ENCODE data around the gene PRDM16. TPM values are rescaled to one million over a fixed set of nuclear protein-coding genes. Genes with fewer than 3 reads are reported as not detected.

Gene PRDM16
- total RNA-seq, 1 donor from 2014 or later, result 17.7 TPM

DNA sequence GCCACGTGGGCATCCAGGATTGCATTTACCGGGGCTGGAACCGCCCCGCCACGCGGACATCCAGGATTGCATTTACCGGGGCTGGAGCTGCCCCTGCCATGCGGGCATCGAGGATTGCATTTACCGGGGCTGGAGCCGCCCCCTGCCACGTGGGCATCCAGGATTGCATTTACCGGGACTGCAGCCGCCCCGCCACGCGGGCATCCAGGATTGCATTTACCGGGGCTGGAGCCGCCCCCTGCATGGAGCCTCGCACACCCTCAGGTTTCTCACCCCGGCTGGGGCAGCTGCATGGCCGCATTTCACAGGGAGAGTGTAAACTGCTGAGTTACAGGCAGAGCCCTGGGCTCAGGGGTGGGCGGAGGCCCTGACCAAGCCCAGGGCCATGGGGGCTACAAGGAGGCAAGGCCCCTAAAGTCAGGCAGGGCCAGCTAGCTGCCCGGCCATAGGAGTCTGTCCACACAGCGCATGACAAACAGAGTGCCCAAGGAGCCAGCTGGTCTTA is 218.7 kb downstream of the PRDM16 start:
- ATAC-seq (no peak), DNase-seq (no peak)
- intact Hi-C loops (cut with micrococcal nuclease), result no loop called here

DNA sequence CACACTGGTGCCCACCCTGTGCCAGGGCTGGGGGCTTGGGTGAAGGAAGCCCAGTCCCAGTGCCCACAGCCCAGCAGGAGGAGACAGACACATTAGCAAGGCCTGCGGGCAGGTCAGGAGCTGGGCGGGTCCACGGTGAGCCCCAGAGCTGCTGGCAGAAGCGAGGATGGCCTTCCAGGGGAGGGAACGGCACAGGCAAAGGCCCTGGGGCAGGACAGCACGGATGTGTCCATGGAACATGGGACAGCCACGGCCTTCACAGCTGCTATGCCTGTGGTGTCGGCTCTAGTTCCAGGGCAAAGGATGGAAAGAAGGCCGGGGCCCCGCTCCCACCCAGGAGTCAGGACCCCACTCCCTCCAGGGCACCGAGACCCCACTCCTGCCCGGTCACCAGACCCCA is 220.5 kb downstream of the PRDM16 start:
- DNase-seq (no peak), ATAC-seq (no peak)
- intact Hi-C loops (cut with micrococcal nuclease), result no loop called here

DNA sequence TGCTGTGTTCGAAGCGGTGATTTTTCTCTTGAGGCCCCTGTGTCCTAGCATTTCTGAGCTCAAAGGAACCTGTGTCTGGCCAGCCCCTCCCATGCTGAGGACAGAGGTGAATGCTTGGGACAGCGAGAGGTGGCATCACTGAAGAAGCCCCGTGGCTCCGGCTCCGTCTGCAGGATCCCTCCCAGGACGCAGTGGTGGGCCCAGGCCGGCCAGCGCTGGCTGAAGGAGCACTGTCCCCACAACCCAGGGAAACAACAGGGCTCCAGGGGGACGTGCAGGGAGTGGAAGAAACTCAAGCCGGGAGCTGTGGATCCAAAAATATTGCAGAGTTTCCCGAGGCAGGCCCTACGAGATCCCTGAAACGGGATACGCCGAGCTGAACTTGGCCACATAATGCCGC is 221.4 kb downstream of the PRDM16 start:
- DNase-seq (no peak), ATAC-seq (no peak)
- intact Hi-C loops (cut with micrococcal nuclease), result no loop called here

- intact Hi-C loops (cut with micrococcal nuclease), result no loop called here
- ATAC-seq (no peak), DNase-seq (no peak)
These were observed 221.9 kb downstream of the PRDM16 start for GRCh38 chr1:3290915-3291314.

DNA sequence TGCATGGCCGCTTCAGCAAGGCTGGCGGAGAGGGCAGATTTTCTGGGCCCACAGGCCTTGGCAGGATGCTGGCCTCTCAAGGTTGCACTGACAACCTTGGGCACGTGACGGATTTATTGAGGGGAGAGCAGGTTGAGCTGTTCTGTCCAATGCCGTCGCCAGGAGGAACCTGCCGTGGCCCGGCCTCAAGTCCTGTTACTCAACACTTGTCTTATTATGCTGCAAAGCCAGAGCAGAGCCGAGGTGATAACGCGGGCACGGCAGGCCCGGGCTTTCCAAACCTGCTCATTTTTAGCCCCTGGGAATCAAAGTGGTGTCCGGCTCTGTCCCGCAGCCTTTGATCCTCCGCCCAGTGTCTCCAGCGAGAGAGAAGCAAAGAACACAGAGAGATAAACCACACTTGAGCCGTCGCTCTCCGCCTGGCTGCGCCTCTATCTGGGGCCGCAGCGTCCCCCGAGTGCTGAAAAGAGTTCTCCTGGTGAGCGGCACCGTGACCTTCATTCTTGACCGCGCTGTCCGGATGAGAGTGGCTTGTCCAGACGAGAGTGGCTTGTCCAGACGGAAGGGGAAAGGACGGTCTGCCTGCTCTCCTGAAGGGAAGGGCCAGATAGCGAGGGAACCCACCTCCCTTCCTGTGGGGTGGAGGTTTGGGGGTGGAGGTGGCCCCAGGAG is 223.2 kb downstream of the PRDM16 start:
- intact Hi-C loops (cut with micrococcal nuclease), result no loop called here
- DNase-seq, result peak; percentile 83
- ATAC-seq, result peak; percentile 88

DNA sequence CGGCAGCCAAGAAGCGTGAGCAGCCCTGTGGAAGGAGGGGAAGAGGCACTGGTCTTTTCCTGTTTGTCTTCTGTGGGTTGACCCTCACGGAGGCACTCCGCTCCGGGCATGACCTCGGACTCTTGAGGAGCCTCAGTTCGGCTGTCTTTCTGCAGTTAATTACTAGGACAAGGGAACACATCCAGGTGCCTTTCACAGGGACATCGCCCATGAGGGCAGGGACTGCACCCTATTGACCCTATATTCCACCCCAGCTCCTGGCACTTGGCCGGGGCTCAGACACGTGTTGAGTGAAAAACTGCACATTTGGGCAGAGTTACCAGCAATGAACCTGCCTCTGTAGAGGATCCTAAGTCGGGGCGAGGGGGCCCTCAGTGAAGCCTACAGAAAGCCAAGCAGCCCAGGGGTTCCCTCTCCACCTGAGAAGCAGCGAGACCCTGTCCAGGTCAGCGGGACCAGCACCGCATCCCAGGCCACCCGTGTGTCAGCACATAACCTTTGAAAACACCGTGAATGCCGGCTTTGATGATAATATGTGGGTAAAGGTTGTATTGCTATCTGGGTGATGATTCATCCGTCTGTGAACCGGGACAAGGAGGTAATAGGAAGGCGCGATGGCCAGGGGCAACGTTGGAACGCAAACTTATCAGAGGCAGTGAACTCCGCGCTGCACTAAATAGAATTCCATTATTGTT is 224.0 kb downstream of the PRDM16 start:
- intact Hi-C loops (cut with micrococcal nuclease), result no loop called here
- no peak for DNase-seq
- no peak for ATAC-seq

DNA sequence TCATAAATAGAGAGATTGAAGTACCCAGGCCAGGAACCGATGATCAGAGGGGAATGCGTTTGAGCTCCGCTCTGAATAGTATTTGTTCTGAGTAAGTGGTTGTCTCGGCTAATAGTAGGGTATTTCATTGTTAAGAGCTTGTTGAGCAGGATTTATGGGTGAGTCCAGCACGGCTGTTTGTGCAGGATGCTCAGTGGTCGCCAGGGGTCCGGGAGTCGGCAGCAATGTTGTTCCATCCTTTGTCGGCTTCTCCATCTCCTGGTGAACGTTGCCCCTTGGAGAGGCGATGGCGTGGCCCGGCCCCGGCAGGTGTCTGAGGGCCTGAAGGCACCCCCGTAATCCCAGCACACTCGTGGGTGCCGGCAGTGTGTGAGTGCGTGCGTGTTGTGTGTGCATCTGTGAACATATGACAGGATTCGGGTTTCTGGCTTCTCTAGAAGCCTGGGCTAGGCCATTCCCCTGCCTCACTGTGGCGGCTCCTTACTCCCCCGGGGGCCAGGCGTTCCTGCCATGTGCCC is 224.6 kb downstream of the PRDM16 start:
- peak; percentile 16 for DNase-seq
- intact Hi-C loops (cut with micrococcal nuclease), result no loop called here
- no peak for ATAC-seq

- intact Hi-C loops (cut with micrococcal nuclease), result no loop called here
- no peak for ATAC-seq
- DNase-seq, result peak; percentile 22
These were observed 225.4 kb downstream of the PRDM16 start for GRCh38 chr1:3294450-3294849.

- ATAC-seq (no peak), DNase-seq (peak; percentile 10)
- intact Hi-C loops (cut with micrococcal nuclease), result no loop called here
These were observed 226.8 kb downstream of the PRDM16 start for GRCh38 chr1:3295846-3296245.

GRCh38 chr1:3296326-3296725 is 227.3 kb downstream of the PRDM16 start:
- ATAC-seq (no peak), DNase-seq (peak; percentile 39)
- intact Hi-C loops (cut with micrococcal nuclease), result no loop called here

DNA sequence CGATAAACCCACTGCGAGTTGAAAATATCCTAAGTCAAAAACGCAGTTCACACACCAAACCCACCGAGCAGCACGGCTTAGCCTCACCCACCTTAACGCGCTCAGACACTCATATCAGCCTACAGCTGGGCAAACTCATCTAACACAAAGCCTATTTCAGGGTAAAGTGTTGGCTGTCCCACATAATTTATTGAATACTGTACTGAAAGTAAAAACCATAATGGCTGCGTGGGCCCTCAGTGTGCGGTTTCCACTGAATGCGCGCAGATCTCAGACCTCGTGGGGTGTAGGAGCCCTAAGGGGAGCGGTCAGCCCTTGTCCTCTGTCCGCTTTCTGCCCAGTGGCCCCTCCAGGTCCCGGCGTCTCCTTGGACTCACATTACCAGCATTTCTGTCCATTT is 227.8 kb downstream of the PRDM16 start:
- DNase-seq (peak; percentile 13), ATAC-seq (no peak)
- intact Hi-C loops (cut with micrococcal nuclease), result no loop called here

DNA sequence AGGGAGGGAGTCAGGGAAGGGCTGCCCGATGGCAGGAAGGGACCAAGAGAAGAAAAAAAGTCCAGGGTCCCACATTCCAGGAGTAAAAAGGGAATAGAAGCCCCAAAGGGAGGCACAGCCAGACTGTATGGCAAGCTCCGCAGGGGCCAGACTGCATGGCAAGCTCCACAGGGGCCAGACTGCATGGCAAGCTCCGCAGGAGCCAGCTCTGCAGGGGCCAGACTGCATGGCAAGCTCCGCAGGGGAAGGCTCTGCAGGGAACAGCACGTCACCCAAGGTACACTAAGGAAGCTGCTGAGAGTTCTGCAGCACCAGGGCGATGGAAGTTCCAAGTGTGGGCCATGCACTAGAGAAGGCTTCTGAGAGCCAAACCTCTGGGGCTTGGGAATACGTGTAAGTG is 228.8 kb downstream of the PRDM16 start:
- intact Hi-C loops (cut with micrococcal nuclease), result no loop called here
- DNase-seq (peak; percentile 17), ATAC-seq (no peak)

- ATAC-seq (no peak), DNase-seq (peak; percentile 9)
- intact Hi-C loops (cut with micrococcal nuclease), result no loop called here
These were observed 229.2 kb downstream of the PRDM16 start for GRCh38 chr1:3298197-3298596.

DNA sequence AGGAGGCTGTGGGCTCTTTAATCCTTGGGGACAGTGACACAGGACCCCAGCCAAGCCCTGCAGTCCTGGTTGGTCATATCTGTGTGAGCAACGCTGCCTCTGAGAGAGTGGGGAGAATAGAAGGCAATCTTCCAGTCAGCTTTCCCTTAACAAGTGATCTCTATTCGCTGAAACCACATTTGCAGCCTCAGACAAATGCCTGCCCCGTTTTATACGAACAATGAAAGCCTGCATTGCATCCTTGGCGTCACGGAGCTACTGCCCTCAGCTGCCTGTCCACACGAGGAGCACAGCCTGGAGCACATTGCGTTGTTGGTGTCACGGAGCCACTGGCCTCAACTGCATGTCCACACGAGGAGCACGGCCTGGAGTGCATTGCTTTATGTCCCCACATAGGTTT is 235.2 kb downstream of the PRDM16 start:
- intact Hi-C loops (cut with micrococcal nuclease), result no loop called here
- no peak for ATAC-seq
- DNase-seq, result no peak

- ATAC-seq (no peak), DNase-seq (no peak)
- intact Hi-C loops (cut with micrococcal nuclease), result no loop called here
These were observed 235.7 kb downstream of the PRDM16 start for GRCh38 chr1:3304692-3305091.

- intact Hi-C loops (cut with micrococcal nuclease), result no loop called here
- no peak for ATAC-seq
These were observed 236.2 kb downstream of the PRDM16 start for GRCh38 chr1:3305156-3305555.

GRCh38 chr1:3306583-3307291 is 237.7 kb downstream of the PRDM16 start:
- ATAC-seq (no peak), DNase-seq (no peak)
- intact Hi-C loops (cut with micrococcal nuclease), result no loop called here

More at GRCh38 chr1:3305156-3305555, 236.2 kb downstream of the PRDM16 start:
- DNase-seq, result no peak

DNA sequence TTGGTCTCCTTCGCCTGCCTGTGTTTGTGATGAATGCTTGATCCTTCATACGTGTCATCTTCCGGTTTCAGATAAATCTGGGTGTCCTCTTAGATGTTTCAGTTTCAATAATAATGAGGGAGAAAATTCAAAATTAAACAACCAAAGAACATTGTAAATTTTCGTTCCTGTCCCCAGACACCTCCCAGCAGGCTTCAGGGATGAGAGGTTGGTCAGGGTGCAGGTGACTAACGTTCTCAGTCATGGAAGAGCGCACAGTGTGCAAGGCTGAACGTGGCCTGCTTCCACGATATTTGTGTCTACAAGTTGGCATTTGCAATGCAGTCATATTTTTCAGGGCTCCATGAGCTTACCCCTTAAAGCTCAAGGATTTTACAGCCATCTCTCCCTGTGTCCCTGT is 238.4 kb downstream of the PRDM16 start:
- intact Hi-C loops (cut with micrococcal nuclease), result no loop called here
- no peak for ATAC-seq
- no peak for DNase-seq

- DNase-seq (peak; percentile 55), ATAC-seq (peak; percentile 70)
- intact Hi-C loops (cut with micrococcal nuclease), result no loop called here
These were observed 239.1 kb downstream of the PRDM16 start for GRCh38 chr1:3308053-3308452.

Measured in left ventricle myocardium superior (tissue), 1 donor.